NB4 (cell line): ENCODE measurements around the gene CYRIA.
A peak's percentile ranks its signal among the peaks of the same experiment; 100 is the strongest.

Experiments
- DNase-seq: peaks from one replicate; pipeline ENCODE4 v3.0.0; 2010; ENCODE audit warnings: low read depth
- H3K4me3 ChIP-seq: one replicate; pipeline ENCODE4 v1.5.1; 2011; ENCODE audit warnings: mild to moderate bottlenecking, low read depth, low read length, moderate library complexity
- MYC ChIP-seq: IDR thresholded peaks from 2 replicates; pipeline ENCODE4 v1.6.1; 2011; ENCODE audit warnings: low read depth, low read length
- POLR2A ChIP-seq: IDR thresholded peaks from 2 replicates; pipeline ENCODE4 v1.6.1; 2011; ENCODE audit warnings: mild to moderate bottlenecking; ENCODE audit not compliant: insufficient read length; ENCODE audit errors: extremely low read depth
- TF ChIP-seq, protein P1 (sequence below): IDR thresholded peaks from one replicate; pipeline ENCODE4 v1.5.1; 2012; ENCODE audit warnings: low read depth, low read length
- TF ChIP-seq, protein P2 (sequence below): IDR thresholded peaks from 2 replicates; pipeline ENCODE4 v1.6.1; 2011; ENCODE audit warnings: low read depth, low read length

CYRIA gene

DNA sequence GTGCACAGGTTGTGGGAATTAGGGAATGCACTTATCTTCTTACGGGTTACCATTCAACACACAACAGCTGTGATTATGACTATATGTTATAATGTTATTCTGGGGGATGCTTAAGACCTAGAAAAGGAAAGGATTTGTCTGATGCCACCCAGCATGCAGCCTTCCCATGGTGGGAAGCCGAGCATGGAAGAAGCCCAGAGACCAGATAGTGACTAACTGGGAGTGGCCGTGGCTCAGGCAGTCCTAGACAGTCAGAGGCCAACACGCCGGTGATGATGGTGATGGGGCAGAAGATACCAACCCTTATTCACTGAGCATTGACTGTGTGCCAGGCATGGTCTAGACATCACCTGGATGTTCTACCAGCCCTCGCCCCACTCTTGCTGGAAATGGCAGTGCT, 35.9 kb downstream of the CYRIA start:
- TF ChIP-seq, protein P1, sequence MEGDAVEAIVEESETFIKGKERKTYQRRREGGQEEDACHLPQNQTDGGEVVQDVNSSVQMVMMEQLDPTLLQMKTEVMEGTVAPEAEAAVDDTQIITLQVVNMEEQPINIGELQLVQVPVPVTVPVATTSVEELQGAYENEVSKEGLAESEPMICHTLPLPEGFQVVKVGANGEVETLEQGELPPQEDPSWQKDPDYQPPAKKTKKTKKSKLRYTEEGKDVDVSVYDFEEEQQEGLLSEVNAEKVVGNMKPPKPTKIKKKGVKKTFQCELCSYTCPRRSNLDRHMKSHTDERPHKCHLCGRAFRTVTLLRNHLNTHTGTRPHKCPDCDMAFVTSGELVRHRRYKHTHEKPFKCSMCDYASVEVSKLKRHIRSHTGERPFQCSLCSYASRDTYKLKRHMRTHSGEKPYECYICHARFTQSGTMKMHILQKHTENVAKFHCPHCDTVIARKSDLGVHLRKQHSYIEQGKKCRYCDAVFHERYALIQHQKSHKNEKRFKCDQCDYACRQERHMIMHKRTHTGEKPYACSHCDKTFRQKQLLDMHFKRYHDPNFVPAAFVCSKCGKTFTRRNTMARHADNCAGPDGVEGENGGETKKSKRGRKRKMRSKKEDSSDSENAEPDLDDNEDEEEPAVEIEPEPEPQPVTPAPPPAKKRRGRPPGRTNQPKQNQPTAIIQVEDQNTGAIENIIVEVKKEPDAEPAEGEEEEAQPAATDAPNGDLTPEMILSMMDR, result no peak
- TF ChIP-seq POLR2A, result no peak
- TF ChIP-seq, protein P2, sequence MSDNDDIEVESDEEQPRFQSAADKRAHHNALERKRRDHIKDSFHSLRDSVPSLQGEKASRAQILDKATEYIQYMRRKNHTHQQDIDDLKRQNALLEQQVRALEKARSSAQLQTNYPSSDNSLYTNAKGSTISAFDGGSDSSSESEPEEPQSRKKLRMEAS, result no peak
- no peak for TF ChIP-seq MYC
- H3K4me3 ChIP-seq, result no peak overlapping the region
- DNase-seq, result no peak

DNA sequence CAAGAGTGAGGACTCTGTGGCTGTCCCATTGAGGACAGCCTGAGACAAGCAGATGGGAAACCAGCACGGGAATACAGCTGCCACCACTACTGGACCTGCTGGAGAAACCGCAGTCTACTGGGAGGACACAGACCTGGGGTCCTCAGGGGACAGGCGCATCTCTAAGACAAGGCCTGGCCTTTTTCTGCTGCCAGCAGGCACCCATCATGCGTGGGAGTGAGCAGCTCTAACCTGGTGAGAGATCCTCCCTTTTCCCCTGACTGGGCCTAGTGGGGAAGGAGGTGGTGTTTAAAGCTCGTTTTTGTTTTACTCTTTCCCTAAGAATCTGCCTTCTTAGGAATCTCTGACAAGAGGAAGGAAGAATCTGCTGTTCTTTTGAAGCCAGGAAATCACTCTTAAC, 36.6 kb downstream of the CYRIA start:
- no peak for TF ChIP-seq POLR2A
- no peak for TF ChIP-seq MYC
- TF ChIP-seq, protein P1, result no peak
- H3K4me3 ChIP-seq, result no peak overlapping the region
- DNase-seq, result peak; percentile 76

DNA sequence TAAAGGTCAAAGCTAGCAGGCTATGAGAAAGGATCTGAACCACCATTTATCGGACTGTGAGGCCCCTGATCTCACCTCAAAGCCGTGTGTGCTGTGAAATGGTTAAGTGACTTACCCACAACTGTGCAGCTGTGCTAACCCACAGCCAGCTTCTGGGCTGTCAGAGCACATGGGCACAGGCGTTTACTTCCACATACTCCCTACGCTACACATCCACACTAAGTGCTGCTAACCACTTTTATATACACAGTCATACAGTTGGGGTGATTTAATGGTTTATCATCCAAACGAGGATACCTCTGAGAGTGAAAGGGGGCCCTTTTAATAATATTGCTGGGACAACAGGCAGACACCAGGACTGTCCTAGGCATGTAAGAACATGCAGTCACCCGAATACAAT, 37.3 kb downstream of the CYRIA start:
- H3K4me3 ChIP-seq, result no peak overlapping the region
- DNase-seq, result peak; percentile 82
- no peak for TF ChIP-seq POLR2A
- TF ChIP-seq MYC, result peak; percentile 27; the same call in 1 of the 2 replicates
- TF ChIP-seq, protein P1, result no peak
- TF ChIP-seq, protein P2, result peak; percentile 83

DNA sequence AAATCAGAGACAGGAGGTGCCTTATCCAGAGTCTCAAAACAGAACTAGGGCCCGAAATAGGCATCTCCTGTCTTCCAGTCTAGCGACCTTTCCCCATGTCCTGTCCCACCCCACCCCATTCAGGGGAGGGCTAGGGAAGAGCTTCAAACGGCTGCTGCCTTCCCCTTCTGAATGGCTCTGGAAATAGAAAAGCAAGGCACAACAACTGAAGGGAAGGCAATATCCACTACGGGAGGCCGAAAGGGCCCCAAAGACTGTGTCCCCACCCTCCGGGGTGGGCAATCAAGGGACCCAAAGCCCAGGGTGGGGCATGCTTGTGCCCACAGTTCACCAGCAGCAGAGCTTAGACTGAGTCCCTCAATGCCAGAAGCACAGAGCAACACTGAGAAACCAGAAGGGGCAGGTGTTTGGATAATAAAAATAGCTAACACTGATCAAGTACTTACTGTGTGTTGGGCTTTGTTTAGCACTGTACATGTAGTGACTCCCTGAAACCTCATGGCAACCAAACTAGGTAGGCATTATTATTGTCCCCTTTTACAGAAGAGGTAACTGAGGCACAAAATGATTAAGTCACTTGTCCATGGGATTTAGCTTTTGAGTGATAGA, 38.5 kb downstream of the CYRIA start:
- H3K4me3 ChIP-seq, result no peak overlapping the region
- TF ChIP-seq, protein P2, result no peak
- TF ChIP-seq MYC, result no peak
- TF ChIP-seq, protein P1, result no peak
- no peak for TF ChIP-seq POLR2A
- DNase-seq, result no peak

DNA sequence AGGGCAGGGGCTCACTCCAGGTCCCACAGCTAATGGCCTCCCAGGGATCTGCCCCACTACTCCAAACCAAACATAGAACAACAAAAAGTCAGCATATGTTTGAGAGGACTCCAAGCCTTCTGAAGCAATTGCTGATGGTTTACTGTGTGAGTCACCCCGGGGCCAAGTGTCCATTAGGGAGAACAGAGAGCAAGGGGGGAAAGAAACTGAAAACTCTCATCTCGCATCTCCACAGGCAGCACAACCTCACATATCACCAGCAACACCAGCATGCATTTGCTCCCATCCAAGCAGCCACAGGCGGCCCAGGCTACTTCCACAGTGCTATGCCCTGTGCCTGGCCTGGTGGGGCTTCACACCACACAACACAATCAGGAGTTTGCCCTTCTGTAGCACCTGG, 39.1 kb downstream of the CYRIA start:
- no peak overlapping the region for H3K4me3 ChIP-seq
- peak; percentile 81 for DNase-seq
- TF ChIP-seq, protein P2, result no peak
- TF ChIP-seq, protein P1, result no peak
- TF ChIP-seq POLR2A (no peak), MYC (no peak)

DNA sequence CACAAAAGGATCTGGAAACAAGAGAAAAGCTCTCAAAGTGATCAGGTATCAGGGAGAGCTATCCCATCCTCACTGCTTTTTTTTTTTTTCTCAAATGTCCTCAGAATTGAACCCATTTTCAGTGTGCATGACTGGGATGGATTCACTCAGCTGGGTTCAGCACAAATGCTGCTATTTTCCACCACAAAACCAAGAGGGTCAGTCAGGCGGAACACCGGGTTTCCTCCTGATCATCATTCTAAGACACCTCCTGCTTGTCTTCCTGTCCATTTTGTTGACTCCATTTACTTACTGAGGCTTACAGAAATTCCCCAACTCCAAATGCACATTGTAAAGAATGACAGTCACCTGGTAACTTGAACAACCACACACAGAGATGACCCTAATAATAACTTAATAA, 39.9 kb downstream of the CYRIA start:
- TF ChIP-seq, protein P2, result no peak
- TF ChIP-seq MYC, result no peak
- TF ChIP-seq, protein P1, result no peak
- TF ChIP-seq POLR2A, result no peak
- peak overlapping the region; percentile 12 for H3K4me3 ChIP-seq
- DNase-seq, result no peak
